HG02759 (cell line): ENCODE results near the gene OR2A2.

Experiments used
- ATAC-seq: cut with Tn5 transposase; IDR thresholded peaks from one replicate; pipeline ENCODE4 v1.9.1; 2021; ENCODE audit warnings: mild to moderate bottlenecking, moderate library complexity; ENCODE audit not compliant: unreplicated experiment

OR2A2 gene

DNA sequence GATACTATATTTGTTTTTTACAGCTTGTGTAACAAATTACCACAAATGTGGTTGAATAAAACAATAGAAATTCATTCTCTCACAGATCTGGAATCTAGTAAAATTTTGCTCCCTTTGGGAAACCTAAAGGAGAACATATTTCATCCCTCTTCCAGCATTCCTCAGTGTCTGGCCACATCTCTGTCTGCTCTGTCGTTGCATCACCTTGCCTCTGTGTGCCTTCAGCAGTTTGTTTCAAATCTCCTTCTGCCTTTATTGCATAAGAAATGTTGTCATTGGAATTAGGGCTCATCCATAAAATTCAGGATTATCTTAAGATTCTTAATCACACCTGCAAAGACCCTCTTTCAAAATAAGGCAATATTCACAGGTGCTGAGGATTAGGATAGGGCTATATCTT lies 28.1 kb downstream of the OR2A2 start:
- ATAC-seq = no peak

DNA sequence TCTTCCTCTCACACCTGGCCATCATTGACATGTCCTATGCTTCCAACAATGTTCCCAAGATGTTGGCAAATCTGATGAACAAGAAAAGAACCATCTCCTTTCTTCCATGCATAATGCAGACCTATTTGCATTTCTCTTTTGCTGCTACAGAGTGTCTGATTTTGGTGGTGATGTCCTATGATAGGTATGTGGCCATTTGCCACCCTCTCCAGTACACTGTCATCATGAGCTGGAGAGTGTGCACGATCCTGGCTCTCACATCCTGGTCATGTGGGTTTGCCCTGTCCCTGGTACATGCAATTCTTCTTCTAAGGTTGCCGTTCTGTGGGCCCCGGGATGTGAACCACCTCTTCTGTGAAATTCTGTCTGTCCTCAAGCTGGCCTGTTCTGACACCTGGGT lies 32.8 kb downstream of the OR2A2 start:
- ATAC-seq = no peak

DNA sequence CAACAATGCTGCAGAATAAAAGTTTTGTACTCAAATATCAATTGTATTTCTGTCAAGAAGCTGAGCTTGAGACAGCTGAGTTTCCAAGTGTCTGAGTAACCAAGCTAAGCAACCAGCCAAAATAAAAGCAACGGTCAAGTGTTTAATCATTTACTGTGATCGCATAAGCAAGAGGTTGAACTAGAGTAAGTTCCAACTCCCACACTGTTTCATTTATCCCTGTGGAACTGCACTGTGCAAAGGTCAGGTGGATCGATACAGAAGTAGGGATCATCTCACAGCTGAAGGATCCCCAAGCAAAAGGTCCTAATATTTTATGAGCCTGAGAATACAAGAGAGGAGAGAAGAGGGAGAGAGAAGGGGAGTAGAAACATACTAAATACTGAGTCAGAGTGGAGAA lies 35.0 kb downstream of the OR2A2 start:
- ATAC-seq = no peak

DNA sequence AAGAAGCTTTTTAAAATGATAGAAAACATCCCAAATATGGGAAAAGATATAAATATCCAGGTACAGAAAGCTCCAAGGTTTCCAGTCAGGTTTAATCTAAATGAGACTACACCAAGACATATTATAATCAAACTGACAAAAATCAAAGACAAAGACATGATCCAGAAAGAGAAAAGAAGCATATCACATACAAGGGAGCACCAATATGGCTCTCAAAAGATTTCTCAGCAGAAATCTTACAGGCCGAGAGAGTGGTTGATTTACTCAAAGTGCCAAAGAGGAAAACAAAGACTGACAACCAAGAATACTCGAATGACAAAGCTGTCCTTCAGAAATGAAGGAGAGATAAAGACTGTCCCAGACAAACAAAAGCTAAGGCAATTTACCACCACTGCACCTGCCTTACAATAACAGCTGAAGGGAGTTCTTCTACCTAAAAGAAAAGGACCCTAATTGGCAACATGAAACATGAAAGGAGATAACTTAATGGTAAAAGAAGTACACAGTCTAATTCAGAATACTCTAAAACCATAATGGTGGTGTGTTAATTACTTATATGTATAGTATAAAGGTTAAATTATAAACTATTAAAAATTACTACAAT lies 38.9 kb downstream of the OR2A2 start:
- no peak for ATAC-seq

DNA sequence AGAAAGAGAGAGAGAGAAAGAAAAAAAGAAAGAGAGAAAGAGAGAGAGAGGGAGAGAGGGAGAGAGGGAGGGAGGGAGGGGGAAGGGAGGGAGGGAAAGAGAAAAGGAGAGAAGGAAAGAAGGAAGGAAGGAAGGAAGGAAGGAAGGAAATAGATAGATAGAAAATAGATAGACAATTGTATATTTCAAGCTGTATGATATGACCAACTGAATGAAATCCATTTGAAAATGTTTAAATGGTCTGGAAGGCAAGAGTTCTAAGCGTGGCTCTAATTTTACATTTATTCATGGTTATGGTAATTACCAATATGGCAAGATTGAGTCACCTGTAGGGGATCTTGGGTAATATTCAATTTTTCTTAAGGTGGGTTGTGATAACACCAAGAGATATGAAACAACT lies 49.5 kb downstream of the OR2A2 start:
- no peak for ATAC-seq
